GM12875 (cell line): Measurements from ENCODE around the gene NELFCD.

Experiments used
- H3K4me3 ChIP-seq: one replicate; pipeline ENCODE4 v1.5.1; 2011; ENCODE audit warnings: low read depth, low read length, control low read depth
- TF ChIP-seq, protein P1 (sequence below): IDR thresholded peaks from 2 replicates; pipeline ENCODE4 v1.5.1; 2011; ENCODE audit warnings: low read depth, mild to moderate bottlenecking, control low read depth, inconsistent platforms, low read length, moderate library complexity, borderline replicate concordance; ENCODE audit not compliant: insufficient read depth

Gene NELFCD

GRCh38 chr20:59022754-59023153, 41.7 kb downstream of the NELFCD start:
- no peak overlapping the region for H3K4me3 ChIP-seq
- TF ChIP-seq, protein P1, sequence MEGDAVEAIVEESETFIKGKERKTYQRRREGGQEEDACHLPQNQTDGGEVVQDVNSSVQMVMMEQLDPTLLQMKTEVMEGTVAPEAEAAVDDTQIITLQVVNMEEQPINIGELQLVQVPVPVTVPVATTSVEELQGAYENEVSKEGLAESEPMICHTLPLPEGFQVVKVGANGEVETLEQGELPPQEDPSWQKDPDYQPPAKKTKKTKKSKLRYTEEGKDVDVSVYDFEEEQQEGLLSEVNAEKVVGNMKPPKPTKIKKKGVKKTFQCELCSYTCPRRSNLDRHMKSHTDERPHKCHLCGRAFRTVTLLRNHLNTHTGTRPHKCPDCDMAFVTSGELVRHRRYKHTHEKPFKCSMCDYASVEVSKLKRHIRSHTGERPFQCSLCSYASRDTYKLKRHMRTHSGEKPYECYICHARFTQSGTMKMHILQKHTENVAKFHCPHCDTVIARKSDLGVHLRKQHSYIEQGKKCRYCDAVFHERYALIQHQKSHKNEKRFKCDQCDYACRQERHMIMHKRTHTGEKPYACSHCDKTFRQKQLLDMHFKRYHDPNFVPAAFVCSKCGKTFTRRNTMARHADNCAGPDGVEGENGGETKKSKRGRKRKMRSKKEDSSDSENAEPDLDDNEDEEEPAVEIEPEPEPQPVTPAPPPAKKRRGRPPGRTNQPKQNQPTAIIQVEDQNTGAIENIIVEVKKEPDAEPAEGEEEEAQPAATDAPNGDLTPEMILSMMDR: no peak

GRCh38 chr20:59023616-59024015, 42.6 kb downstream of the NELFCD start:
- TF ChIP-seq, protein P1: no peak
- H3K4me3 ChIP-seq: no peak overlapping the region

GRCh38 chr20:59024111-59024530, 43.1 kb downstream of the NELFCD start:
- no peak overlapping the region for H3K4me3 ChIP-seq
- TF ChIP-seq, protein P1: no peak

DNA sequence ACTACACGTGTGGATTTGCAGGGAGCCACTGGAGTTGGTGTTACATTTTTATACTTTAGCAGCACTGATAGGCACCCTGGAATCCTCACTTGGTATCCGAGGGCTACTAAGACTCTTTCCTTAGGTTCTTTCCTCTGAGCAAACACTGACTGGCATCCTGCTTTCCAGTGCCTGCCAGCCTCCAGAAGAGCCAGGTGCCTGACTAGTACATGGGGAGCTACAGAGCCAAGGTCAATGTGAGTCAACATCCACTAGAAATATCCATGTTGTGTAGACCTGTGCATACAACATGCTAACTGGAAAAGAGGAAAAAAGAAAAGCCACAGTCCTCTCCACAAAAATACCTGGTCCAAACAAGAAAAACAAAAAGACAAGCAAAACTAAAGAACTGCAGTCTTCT, 44.0 kb downstream of the NELFCD start:
- no peak overlapping the region for H3K4me3 ChIP-seq
- TF ChIP-seq, protein P1: no peak

GRCh38 chr20:59025511-59025910, 44.5 kb downstream of the NELFCD start:
- TF ChIP-seq, protein P1: no peak
- no peak overlapping the region for H3K4me3 ChIP-seq

- H3K4me3 ChIP-seq: no peak overlapping the region
- TF ChIP-seq, protein P1: no peak
Observed at GRCh38 chr20:59026904-59027740, 46.1 kb downstream of the NELFCD start.

DNA sequence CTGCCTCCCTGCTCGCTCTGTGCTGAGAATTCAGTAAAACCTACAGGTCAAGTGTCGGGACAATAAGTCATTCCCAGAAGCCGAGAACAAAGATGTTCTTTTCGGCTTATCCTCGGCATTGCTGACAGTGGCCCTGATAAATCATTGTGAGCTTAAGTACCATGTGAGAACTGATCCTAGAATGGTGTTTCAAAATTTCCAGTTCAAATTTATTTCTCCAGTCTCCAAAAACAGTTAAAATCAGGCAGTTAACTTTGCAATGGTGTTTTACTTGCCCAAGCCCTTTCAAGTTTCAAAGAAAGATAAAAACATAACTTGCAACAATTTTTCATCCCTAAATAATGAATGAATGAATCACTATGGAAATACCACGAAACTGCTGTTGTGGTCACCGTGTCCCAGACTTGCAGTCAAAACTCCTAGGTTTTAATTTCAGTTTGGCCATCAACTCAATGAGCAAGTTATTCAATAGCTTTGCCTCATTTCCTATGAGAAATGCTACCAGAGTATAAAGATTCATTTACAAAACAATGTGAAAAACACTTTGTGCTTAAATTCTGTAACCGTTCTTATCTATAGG, 46.8 kb downstream of the NELFCD start:
- no peak overlapping the region for H3K4me3 ChIP-seq
- TF ChIP-seq, protein P1: no peak
